SH-SY5Y (cell line): Measurements from ENCODE around the gene ARG2.

Experiments
- GATA2 ChIP-seq: IDR thresholded peaks from 2 replicates; pipeline ENCODE4 v1.6.1; 2011; ENCODE audit warnings: mild to moderate bottlenecking, low read depth, low read length
- GATA3 ChIP-seq: IDR thresholded peaks from 2 replicates; pipeline ENCODE4 v1.6.1; 2011; ENCODE audit warnings: low read depth, mild to moderate bottlenecking, low read length, moderate library complexity

Gene ARG2

GRCh38 chr14:67580336-67581171 lies 39.2 kb upstream of the ARG2 start:
- TF ChIP-seq GATA2 (no peak), GATA3 (no peak)

DNA sequence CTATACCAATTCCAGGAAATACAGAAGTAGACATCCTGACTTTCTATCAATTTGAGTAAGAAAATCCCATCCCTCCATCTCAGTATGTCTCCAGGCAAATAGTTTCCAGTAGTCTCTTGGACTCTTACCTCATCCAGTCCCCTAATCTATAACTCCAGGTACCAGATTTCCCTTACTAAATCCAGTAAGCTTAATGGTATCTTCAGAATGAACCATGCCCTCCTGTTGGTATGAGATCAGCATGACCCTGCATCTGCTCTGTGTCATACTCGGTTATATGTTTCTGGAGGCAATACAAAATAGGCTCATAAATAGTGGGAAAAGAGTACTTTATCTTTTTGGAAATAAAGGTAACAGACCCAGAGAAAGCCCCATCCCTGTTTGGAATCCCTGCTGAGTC lies 38.1 kb upstream of the ARG2 start:
- no peak for TF ChIP-seq GATA2
- TF ChIP-seq GATA3 = no peak

GRCh38 chr14:67582061-67582460 lies 37.7 kb upstream of the ARG2 start:
- TF ChIP-seq GATA3 (no peak), GATA2 (no peak)

DNA sequence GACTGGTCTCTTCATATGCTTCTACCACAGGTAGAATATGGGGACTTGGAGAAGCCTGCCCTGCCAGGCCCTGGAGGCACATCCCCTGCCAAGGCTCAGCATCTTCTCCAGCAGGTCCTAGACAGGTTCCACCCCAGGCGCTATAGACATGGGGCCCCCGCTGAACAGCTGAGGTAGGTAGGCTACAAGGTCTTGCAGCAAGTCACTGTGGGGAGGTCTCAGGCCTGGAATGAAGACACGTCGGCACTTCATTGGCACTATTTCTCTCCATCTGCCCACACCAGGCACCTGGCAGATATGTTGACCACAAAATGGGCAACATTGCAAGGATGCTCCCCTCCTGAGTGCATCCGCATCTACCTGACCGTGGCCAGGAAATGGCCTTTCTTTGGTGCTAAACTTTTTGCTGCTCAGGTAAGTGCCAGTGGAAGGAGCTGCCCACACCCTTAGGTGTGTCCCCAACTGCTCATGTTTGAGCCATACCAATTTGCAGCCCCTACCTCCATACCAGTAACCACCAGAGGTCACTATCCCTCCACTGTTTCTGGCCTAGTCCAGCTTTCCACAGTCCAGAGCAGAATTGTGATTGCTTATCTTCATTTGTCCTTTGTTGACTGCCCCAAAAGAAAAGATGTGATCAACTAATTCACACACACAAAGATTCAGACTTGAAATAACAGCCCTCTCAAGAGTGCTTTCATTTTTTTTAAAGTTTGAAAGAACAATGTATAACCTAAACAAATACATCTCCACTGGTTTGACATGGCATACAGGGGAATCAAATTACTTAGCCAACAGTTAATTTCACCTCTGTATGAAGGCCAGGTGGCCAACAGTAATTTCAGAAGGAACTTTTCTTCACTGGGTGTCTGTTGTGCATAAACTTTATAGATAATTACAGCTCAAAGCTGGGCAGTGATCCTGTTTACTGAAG lies 35.7 kb upstream of the ARG2 start:
- TF ChIP-seq GATA3 = no peak
- TF ChIP-seq GATA2 = 0 out of 2 replicates have a peak, but pooled peaks have one; percentile 17

- no peak for TF ChIP-seq GATA2
- TF ChIP-seq GATA3 = no peak
Observed at GRCh38 chr14:67584978-67585377, 34.7 kb upstream of the ARG2 start.

GRCh38 chr14:67586369-67586768 lies 33.4 kb upstream of the ARG2 start:
- TF ChIP-seq GATA3 (no peak), GATA2 (no peak)

- TF ChIP-seq GATA3 = no peak
- TF ChIP-seq GATA2 = no peak
Observed at GRCh38 chr14:67589204-67589770, 30.4 kb upstream of the ARG2 start.

DNA sequence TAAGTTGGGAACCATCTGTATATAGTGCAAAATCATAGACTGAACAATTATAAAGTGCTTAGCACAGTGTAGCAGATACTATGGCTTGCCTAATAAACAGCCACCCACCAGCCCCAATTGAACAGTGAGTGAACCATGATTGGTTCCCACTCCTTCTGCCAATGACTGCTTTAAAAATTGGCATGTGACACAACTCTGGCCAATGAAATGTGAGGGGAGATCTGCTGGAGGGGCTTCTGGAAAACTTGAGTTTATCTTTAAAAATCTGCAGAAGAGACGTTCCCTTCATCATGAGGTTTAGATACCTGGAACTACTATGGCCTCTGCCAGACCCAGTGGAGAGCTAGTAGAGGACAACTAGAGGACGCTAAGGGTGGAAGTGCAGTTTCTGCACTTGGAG lies 24.3 kb upstream of the ARG2 start:
- TF ChIP-seq GATA3 (no peak), GATA2 (no peak)

GRCh38 chr14:67599698-67600561 lies 19.8 kb upstream of the ARG2 start, which contains the start of gene PIGH:
TSS of gene PIGH (minus strand) at chr14:67600268. CDS start at chr14:67600203, 65 bp downstream.
- no peak for TF ChIP-seq GATA2
- no peak for TF ChIP-seq GATA3

DNA sequence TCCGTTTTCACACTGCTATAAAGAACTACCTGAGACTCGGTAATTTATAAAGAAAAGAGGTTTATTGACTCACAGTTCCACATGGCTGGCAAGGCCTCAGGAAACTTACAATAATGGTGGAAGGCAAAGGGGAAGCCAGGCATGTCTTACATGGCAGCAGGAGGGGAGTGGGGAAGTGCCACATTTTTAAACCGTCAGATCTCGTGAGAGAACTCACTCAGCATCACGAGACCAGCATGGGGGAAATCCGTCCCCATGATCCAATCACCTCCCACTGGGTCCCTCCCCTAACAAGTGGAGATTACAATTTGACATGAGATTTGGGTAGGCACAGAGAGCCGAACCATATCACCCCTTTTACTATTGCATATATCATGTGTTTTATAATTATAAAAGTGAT lies 17.6 kb upstream of the ARG2 start:
- TF ChIP-seq GATA3 (no peak), GATA2 (no peak)

- TF ChIP-seq GATA3 = no peak
- no peak for TF ChIP-seq GATA2
Observed at GRCh38 chr14:67602995-67603545, 16.6 kb upstream of the ARG2 start.

- no peak for TF ChIP-seq GATA3
- no peak for TF ChIP-seq GATA2
Observed at GRCh38 chr14:67607646-67608045, 12.1 kb upstream of the ARG2 start.
